Suprapubic skin (tissue), 4 donors: ENCODE data around the gene EDARADD.

Experiments used
- CTCF ChIP-seq, 2 donors: fragments of 200-600 bp in 1 of 2; fragments of 450-650 bp in 1 of 2; sonication (generic) in 1 of 2; IDR thresholded peaks; one replicate each; pipeline ENCODE4 v1.5.1; 2016 to 2019; ENCODE audit warnings: antibody characterized with exemption in 2 of 2, mild to moderate bottlenecking in 1 of 2, moderate library complexity in 1 of 2
- EP300 ChIP-seq: sonication (generic); formaldehyde crosslinking; IDR thresholded peaks from one replicate; pipeline ENCODE4 v1.6.1; 2017; ENCODE audit warnings: antibody characterized with exemption
- POLR2A ChIP-seq, 2 donors: fragments of 450-650 bp; IDR thresholded peaks; one replicate each; pipeline ENCODE4 v1.6.1; 2017; ENCODE audit warnings: antibody characterized with exemption in 2 of 2, mild to moderate bottlenecking in 2 of 2, moderate library complexity in 2 of 2
- POLR2AphosphoS5 ChIP-seq, 3 donors: sonication (generic); formaldehyde crosslinking; IDR thresholded peaks; one replicate each; pipeline ENCODE4 v1.6.1; 2017; ENCODE audit warnings: antibody characterized with exemption in 3 of 3

- no peak for TF ChIP-seq CTCF (IDR thresholded peaks at IDR 0.05)
- peak in 1 of 2 donors; percentile 41 for TF ChIP-seq POLR2A (IDR thresholded peaks at IDR 0.05)
- no peak for TF ChIP-seq EP300
- peak in 2 of 3 donors; percentile 50 to 96 for TF ChIP-seq POLR2AphosphoS5 (IDR thresholded peaks at IDR 0.05)
Observed at GRCh38 chr1:236523704-236524141, 129.6 kb downstream of the EDARADD start, which contains the start of gene LGALS8.
